GM18951 (cell line): ENCODE results near the gene ACSL1.

Experiments
- POLR2A ChIP-seq: IDR thresholded peaks from 4 replicates; pipeline ENCODE4 v1.6.1; 2011; ENCODE audit warnings: mild to moderate bottlenecking; ENCODE audit not compliant: insufficient read length, insufficient read depth; ENCODE audit errors: extremely low read depth
- in situ Hi-C: fragments of 300-500 bp; cut with MboI; formaldehyde crosslinking; loops from one replicate; pipeline ENCODE4 v1.12.0; 2022; ENCODE audit warnings: low sequenced_read_pairs, mixed read lengths, inconsistent platforms; ENCODE audit not compliant: unreplicated experiment

Gene ACSL1

GRCh38 chr4:184812199-184812542 is 13.6 kb downstream of the ACSL1 start:
- no peak for TF ChIP-seq POLR2A
- in situ Hi-C loops = no loop called here

GRCh38 chr4:184811526-184812198 is 14.1 kb downstream of the ACSL1 start:
- in situ Hi-C loops = no loop called here
- no peak for TF ChIP-seq POLR2A

GRCh38 chr4:184810720-184811119 is 15.0 kb downstream of the ACSL1 start:
- in situ Hi-C loops = no loop called here
- TF ChIP-seq POLR2A = no peak

- no peak for TF ChIP-seq POLR2A
- in situ Hi-C loops = no loop called here
Measured at GRCh38 chr4:184808713-184809050, 17.1 kb downstream of the ACSL1 start.

- in situ Hi-C loops = no loop called here
- TF ChIP-seq POLR2A = no peak
Measured at GRCh38 chr4:184807797-184808712, 17.7 kb downstream of the ACSL1 start.

- in situ Hi-C loops = no loop called here
- no peak for TF ChIP-seq POLR2A
Measured at GRCh38 chr4:184807256-184807655, 18.5 kb downstream of the ACSL1 start.

- in situ Hi-C loops = no loop called here
- no peak for TF ChIP-seq POLR2A
Measured at GRCh38 chr4:184806711-184807110, 19.1 kb downstream of the ACSL1 start.

- TF ChIP-seq POLR2A = no peak
- in situ Hi-C loops = no loop called here
Measured at GRCh38 chr4:184806229-184806550, 19.6 kb downstream of the ACSL1 start.

- in situ Hi-C loops = no loop called here
- TF ChIP-seq POLR2A = no peak
Measured at GRCh38 chr4:184805462-184806228, 20.1 kb downstream of the ACSL1 start.

- no peak for TF ChIP-seq POLR2A
- in situ Hi-C loops = no loop called here
Measured at GRCh38 chr4:184804621-184805020, 21.1 kb downstream of the ACSL1 start.

GRCh38 chr4:184803874-184804273 is 21.9 kb downstream of the ACSL1 start:
- in situ Hi-C loops = no loop called here
- no peak for TF ChIP-seq POLR2A

- no peak for TF ChIP-seq POLR2A
- in situ Hi-C loops = no loop called here
Measured at GRCh38 chr4:184803133-184803532, 22.6 kb downstream of the ACSL1 start.

- in situ Hi-C loops = no loop called here
- no peak for TF ChIP-seq POLR2A
Measured at GRCh38 chr4:184802697-184803015, 23.1 kb downstream of the ACSL1 start.
